Stimulated activated CD8-positive, alpha-beta memory T cell treated with anti-CD3 and anti-CD28 coated beads, Interleukin-2, amount 100 ng/mL, for 1 hour (primary cell): Measurements from ENCODE around the gene KCNC1.

Experiments used
- DNase-seq, 2 donors: peaks; one replicate each; pipeline ENCODE4 v3.0.0-alpha.2; 2020; ENCODE audit warnings: low read depth in 2 of 2

The KCNC1 gene

GRCh38 chr11:17822401-17822781 lies 87.8 kb downstream of the KCNC1 start:
- no peak for DNase-seq

GRCh38 chr11:17827006-17827405 lies 92.4 kb downstream of the KCNC1 start:
- DNase-seq = no peak

- DNase-seq = no peak
Measured at GRCh38 chr11:17828311-17828751, 93.8 kb downstream of the KCNC1 start.

GRCh38 chr11:17831228-17831627 lies 96.6 kb downstream of the KCNC1 start:
- DNase-seq = no peak

GRCh38 chr11:17831883-17832282 lies 97.3 kb downstream of the KCNC1 start:
- DNase-seq = no peak
